ENCODE results near the gene RASAL3. TPM values are rescaled to one million over a fixed set of nuclear protein-coding genes. Genes with fewer than 3 reads are reported as not detected.

RASAL3 gene
- polyA plus RNA-seq, 2 donors = 3.6 to 5.8 TPM

DNA sequence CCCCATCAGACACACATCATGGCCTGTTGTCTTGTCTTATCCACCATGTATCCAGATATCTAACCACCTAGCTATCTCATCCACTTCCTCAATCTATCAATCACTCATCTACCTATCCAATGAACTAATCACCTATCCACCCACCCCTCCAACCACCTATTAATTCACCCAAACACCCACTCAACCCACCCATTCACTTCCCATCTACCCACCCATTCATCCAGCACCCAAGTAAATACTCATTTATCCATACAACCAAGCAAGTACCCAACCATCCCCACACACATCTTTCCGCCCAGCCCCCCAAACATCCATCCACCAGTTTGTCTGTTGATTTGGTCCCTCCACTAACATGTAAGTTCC is 13.8 kb downstream of the RASAL3 start:
- no peak overlapping the region for H3K4me3 ChIP-seq (ENCODE audit: low read depth in 1 of 2, low read length in 2 of 2)
- peak overlapping the region in 1 of 2 donors; percentile 61 for H3K27ac ChIP-seq (ENCODE audit: low read depth in 2 of 2, low read length in 1 of 2)
- 90 to 96% methylated on average over 1 of the region's 1 CpG for WGBS, 2 donors
- H3K36me3 ChIP-seq (ENCODE audit: control insufficient read depth in 2 of 2, insufficient read depth in 2 of 2, low read length in 1 of 2) = no peaks in the 10 kb centered on the region
- peaks cover 10 to 13% of the 10 kb centered on the region in 2 donors for H3K4me1 ChIP-seq (ENCODE audit: control insufficient read depth in 2 of 2, insufficient read depth in 2 of 2, low read length in 1 of 2)
- no peaks in the 10 kb centered on the region for H3K27me3 ChIP-seq (ENCODE audit: control insufficient read depth in 1 of 2, insufficient read depth in 2 of 2, low read length in 2 of 2)
- H3K9me3 ChIP-seq (ENCODE audit: control insufficient read depth in 2 of 2, insufficient read depth in 1 of 2, low read depth in 1 of 2, low read length in 1 of 2) = no peaks in the 10 kb centered on the region

DNA sequence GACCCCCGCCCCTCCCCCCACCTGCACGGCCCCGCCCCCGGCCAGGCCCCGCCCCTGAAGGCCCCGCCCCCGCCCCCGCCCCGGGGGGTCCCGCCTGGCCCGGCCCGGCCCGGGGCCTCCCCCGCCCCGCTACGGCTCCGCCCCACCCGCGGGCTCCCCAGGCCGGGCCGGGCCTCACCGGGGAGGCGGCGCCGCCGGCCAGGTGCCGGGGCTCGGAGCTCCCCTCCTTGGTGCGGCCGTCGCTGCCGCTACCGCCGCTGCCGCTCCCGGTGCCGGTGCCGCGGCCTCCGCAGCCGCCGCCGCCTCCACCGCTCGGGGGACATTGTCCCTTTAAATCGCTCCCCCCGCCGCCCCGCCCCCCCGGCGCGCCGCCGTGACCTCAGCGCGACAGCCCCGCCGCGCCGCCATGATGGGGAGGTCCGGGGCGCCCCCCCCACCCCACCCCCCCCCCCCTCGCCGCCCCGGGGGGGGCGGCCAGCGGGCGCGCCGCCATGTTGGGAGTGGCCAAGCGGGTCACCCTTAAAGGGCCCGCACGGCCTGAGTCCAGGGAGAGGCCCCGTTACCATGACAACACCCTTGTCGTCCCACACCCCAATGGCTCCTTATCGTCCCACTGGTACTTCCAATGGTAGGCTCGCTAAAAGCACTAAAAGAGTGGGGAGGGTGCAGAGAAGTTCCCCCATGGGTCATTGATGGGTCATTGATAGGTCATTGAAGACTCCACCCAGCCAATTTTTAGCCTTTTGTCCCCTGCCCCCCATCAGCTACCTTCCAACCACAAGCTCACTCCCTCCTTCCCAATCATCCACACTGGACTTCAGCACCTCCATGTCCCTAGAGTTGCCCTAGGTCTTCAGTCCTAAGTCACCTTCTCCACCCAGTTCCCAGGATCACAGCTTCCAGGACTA is 14.5 kb downstream of the RASAL3 start, which contains the start of gene WIZ:
Gene WIZ, minus strand, starts transcription at position 337 of the 908 bp plus-strand sequence. CDS start 1,649 bp downstream, outside the sequence.
- H3K36me3 ChIP-seq (ENCODE audit: control insufficient read depth in 2 of 2, insufficient read depth in 2 of 2, low read length in 1 of 2) = no peaks in the 10 kb centered on the region
- peaks cover 10 to 13% of the 10 kb centered on the region in 2 donors for H3K4me1 ChIP-seq (ENCODE audit: control insufficient read depth in 2 of 2, insufficient read depth in 2 of 2, low read length in 1 of 2)
- peak within 1 kb of the TSS; percentile 82 to 93 for H3K27ac ChIP-seq (ENCODE audit: low read depth in 2 of 2, low read length in 1 of 2)
- H3K9me3 ChIP-seq (ENCODE audit: control insufficient read depth in 2 of 2, insufficient read depth in 1 of 2, low read depth in 1 of 2, low read length in 1 of 2) = no peaks in the 10 kb centered on the region
- 2 to 12% methylated on average over 11 to 74 of the region's 77 CpGs for WGBS, 2 donors
- peak within 1 kb of the TSS; percentile 49 to 66 for H3K4me3 ChIP-seq (ENCODE audit: low read depth in 1 of 2, low read length in 2 of 2)
- no peaks in the 10 kb centered on the region for H3K27me3 ChIP-seq (ENCODE audit: control insufficient read depth in 1 of 2, insufficient read depth in 2 of 2, low read length in 2 of 2)

DNA sequence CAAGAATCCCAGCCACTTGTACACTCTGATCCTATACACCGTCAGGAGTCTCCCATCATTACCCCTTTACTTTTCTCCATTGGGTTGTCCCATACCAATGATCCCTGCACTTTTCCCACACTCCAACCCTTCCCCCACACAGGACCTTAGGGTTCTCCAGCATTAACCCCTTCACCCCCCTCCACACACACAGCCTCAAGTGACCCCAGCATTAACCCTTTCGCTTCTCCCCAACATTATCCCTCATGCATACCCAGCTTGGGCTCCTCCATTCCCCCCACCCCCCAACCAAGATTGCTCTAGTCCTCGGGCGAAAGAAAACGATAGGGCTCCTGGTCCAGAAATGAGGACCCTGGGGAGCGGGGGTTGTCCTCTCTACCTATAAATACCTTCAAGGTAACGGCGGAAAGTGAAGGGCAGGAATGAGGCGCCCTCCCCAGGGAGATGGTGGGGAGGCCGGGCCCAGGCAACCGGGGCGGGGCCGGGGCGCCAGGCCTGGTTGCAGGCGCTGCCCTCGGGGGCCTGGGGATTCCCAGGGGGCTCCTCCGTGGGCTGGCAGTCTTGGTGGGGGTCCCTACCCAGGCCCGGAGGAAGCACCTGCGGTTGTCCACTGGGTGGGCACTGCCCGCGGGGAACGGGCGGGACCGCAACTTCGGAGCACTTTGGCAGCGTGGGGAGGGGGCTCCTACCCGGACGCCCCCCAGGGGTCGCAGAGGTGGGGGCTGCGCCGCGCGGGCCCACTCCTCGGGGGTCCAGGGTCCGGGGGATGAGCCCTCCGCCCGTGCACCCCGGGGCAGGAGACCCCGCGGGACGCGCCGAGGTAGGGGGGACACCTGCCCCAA is 15.3 kb downstream of the RASAL3 start:
- Histone ChIP-seq H3K36me3 (ENCODE audit: control insufficient read depth in 2 of 2, insufficient read depth in 2 of 2, low read length in 1 of 2) (no peaks in the 10 kb centered on the region), H3K4me1 (ENCODE audit: control insufficient read depth in 2 of 2, insufficient read depth in 2 of 2, low read length in 1 of 2) (peaks cover 10 to 13% of the 10 kb centered on the region in 2 donors), H3K27me3 (ENCODE audit: control insufficient read depth in 1 of 2, insufficient read depth in 2 of 2, low read length in 2 of 2) (no peaks in the 10 kb centered on the region), H3K27ac (ENCODE audit: low read depth in 2 of 2, low read length in 1 of 2) (peak overlapping the region; percentile 13 to 67), H3K9me3 (ENCODE audit: control insufficient read depth in 2 of 2, insufficient read depth in 1 of 2, low read depth in 1 of 2, low read length in 1 of 2) (no peaks in the 10 kb centered on the region), H3K4me3 (ENCODE audit: low read depth in 1 of 2, low read length in 2 of 2) (peak overlapping the region; percentile 43 to 66)
- WGBS, 2 donors = 4 to 8% methylated on average over 32 to 43 of the region's 43 CpGs

DNA sequence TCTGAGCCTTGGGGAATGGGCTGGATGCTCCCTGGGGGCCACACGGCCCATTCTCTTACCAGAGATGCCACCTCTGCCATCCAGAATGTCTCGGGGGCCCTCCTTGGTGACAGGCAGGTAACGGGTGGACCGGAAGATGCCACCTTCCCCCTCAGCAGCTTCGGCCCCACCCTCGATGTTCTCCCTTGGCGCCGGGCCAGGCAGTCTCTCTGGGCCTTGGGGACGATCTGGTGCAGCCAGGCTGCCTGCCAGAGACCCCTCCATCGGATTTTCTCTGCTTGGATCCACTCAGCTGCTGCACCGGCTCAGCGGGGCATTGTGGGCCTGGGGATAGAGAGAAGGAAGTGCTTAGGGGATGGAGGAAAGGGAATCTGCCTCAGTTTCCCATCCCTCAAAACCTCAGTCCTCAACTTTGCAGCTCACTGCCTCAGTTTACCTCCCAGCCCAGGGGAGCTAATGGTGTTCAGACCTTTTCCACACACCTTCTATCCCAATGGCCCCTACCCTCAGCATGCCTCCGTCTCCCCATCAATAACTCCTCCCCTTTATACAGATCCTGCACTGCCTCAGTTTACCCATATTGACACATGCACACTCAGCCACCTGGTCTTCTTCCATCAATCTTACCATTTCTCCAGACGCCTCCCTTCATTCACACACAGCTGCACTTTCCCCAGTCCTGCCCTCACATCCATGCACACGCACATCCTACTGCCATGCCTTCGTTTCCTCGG is 16.1 kb downstream of the RASAL3 start:
- H3K4me1 ChIP-seq (ENCODE audit: control insufficient read depth in 2 of 2, insufficient read depth in 2 of 2, low read length in 1 of 2) = peaks cover 8 to 13% of the 10 kb centered on the region in 2 donors
- no peak overlapping the region for H3K27ac ChIP-seq (ENCODE audit: low read depth in 2 of 2, low read length in 1 of 2)
- no peak overlapping the region for H3K4me3 ChIP-seq (ENCODE audit: low read depth in 1 of 2, low read length in 2 of 2)
- no peaks in the 10 kb centered on the region for H3K27me3 ChIP-seq (ENCODE audit: control insufficient read depth in 1 of 2, insufficient read depth in 2 of 2, low read length in 2 of 2)
- WGBS, 2 donors = 59 to 63% methylated on average over 17 of the region's 17 CpGs
- no peaks in the 10 kb centered on the region for H3K9me3 ChIP-seq (ENCODE audit: control insufficient read depth in 2 of 2, insufficient read depth in 1 of 2, low read depth in 1 of 2, low read length in 1 of 2)
- no peaks in the 10 kb centered on the region for H3K36me3 ChIP-seq (ENCODE audit: control insufficient read depth in 2 of 2, insufficient read depth in 2 of 2, low read length in 1 of 2)

DNA sequence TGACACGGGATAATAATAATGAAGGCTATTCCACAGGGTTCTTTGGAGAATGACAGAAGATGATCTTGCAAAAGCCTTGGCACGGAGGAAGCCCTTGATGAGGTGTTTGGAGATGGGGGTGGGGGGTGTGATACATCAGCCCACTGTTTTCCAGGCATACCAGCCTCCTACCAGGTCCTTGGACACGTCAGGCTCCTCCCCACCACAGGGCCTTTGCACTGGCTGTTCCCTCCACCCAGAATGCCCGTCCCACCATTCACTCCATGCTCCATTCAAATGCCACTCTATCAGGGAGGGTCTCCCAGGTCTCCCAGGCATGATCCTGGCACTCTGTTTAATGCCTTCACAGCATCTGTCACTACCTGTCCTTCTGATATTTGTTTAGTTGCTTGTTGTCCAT is 17.3 kb downstream of the RASAL3 start:
- Histone ChIP-seq H3K27me3 (ENCODE audit: control insufficient read depth in 1 of 2, insufficient read depth in 2 of 2, low read length in 2 of 2) (no peaks in the 10 kb centered on the region), H3K9me3 (ENCODE audit: control insufficient read depth in 2 of 2, insufficient read depth in 1 of 2, low read depth in 1 of 2, low read length in 1 of 2) (no peaks in the 10 kb centered on the region), H3K27ac (ENCODE audit: low read depth in 2 of 2, low read length in 1 of 2) (no peak overlapping the region), H3K4me1 (ENCODE audit: control insufficient read depth in 2 of 2, insufficient read depth in 2 of 2, low read length in 1 of 2) (peaks cover 2 to 5% of the 10 kb centered on the region in 2 donors), H3K36me3 (ENCODE audit: control insufficient read depth in 2 of 2, insufficient read depth in 2 of 2, low read length in 1 of 2) (no peaks in the 10 kb centered on the region), H3K4me3 (ENCODE audit: low read depth in 1 of 2, low read length in 2 of 2) (no peak overlapping the region)
- WGBS, 2 donors = 84 to 92% methylated on average over 4 of the region's 4 CpGs

DNA sequence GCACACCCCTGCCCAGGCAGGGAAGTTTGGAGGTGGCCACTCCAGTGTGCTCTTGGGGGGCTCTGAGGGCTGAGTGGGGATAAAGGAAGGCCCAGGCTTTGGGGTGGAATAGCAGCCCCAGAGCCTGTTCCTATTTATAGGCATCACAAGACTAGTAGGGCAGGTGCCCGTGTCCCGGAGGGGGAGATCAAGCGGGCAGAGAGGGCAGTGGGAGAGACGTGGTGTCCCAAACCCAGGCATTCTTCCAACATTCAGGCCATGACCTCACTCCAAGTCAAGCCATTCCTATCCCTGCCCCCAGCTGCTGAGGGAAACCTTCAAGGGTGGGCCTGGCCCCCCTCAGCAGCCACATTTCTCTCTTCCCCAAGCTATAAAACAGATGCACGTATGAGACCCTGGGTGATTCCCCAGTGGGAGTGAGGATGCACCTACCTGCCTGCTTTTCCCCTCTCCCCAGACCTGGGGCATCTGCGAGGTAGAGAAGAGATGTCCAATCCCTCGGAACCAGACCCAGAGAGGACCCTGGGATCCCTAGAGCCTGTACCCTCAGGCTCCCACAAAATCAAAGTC is 18.5 kb downstream of the RASAL3 start:
- no peak overlapping the region for H3K4me3 ChIP-seq (ENCODE audit: low read depth in 1 of 2, low read length in 2 of 2)
- no peaks in the 10 kb centered on the region for H3K27me3 ChIP-seq (ENCODE audit: control insufficient read depth in 1 of 2, insufficient read depth in 2 of 2, low read length in 2 of 2)
- no peak overlapping the region for H3K27ac ChIP-seq (ENCODE audit: low read depth in 2 of 2, low read length in 1 of 2)
- no peaks in the 10 kb centered on the region for H3K36me3 ChIP-seq (ENCODE audit: control insufficient read depth in 2 of 2, insufficient read depth in 2 of 2, low read length in 1 of 2)
- H3K4me1 ChIP-seq (ENCODE audit: control insufficient read depth in 2 of 2, insufficient read depth in 2 of 2, low read length in 1 of 2) = peaks cover 2 to 5% of the 10 kb centered on the region in 2 donors
- no peaks in the 10 kb centered on the region for H3K9me3 ChIP-seq (ENCODE audit: control insufficient read depth in 2 of 2, insufficient read depth in 1 of 2, low read depth in 1 of 2, low read length in 1 of 2)
- 72 to 74% methylated on average over 7 of the region's 7 CpGs for WGBS, 2 donors

DNA sequence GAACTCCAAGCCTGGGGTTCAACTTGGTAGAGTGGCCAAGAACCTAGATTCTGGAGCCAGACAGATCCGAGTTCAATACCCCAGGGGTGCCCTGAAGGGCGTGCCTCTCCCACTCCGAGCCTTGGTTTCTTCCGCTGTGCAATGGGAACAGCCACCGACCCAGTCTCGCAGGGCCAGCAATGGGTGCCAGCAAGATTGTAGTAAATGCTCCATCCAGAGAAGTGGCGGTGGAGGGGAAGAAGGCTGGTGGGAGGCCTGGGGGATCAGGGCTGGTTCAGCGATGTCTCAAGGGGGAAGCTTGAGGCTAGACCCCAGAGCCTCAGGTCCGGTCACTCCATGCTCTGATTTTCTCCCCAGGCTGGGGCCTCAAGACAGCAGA is 19.1 kb downstream of the RASAL3 start:
- Histone ChIP-seq H3K4me3 (ENCODE audit: low read depth in 1 of 2, low read length in 2 of 2) (no peak overlapping the region), H3K27ac (ENCODE audit: low read depth in 2 of 2, low read length in 1 of 2) (no peak overlapping the region), H3K4me1 (ENCODE audit: control insufficient read depth in 2 of 2, insufficient read depth in 2 of 2, low read length in 1 of 2) (peaks cover 2 to 5% of the 10 kb centered on the region in 2 donors), H3K36me3 (ENCODE audit: control insufficient read depth in 2 of 2, insufficient read depth in 2 of 2, low read length in 1 of 2) (no peaks in the 10 kb centered on the region), H3K27me3 (ENCODE audit: control insufficient read depth in 1 of 2, insufficient read depth in 2 of 2, low read length in 2 of 2) (no peaks in the 10 kb centered on the region), H3K9me3 (ENCODE audit: control insufficient read depth in 2 of 2, insufficient read depth in 1 of 2, low read depth in 1 of 2, low read length in 1 of 2) (no peaks in the 10 kb centered on the region)
- WGBS, 2 donors = 88 to 91% methylated on average over 9 of the region's 9 CpGs

DNA sequence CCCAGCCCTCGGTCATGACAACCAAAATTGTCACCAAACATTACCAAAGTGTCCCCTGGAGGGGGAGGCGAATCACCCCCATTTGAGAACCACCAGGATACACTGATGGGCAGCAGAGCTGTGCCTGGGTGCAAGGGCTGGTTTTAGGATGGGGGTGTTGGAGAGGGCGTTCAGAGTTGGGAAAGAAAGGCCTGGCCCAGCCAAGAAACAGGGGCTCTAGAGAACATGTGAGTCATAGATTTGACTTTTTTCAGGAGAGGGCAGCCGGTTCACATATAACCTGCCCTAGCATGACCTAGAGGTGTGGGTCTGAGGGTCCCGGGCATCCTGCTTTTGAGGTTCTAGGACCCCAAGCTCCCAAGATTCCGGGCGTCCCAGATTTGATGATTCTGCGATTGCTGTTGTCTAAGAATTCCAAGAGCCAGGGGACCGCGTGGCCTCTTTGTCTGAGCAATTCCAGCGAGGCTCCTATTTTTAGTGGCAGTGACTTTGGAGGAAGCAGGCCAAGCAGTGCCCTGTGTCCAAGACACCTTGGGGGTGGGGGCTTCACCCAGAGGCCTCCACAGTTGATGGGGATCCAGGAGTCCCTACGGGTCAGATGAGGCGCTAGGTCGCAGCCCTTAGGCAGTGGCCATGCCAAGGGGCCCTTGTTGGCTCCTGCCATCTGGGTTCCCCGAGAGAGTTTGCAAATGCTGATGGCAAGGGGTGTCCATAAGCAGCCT is 19.7 kb downstream of the RASAL3 start:
- H3K4me3 ChIP-seq (ENCODE audit: low read depth in 1 of 2, low read length in 2 of 2) = no peak overlapping the region
- H3K9me3 ChIP-seq (ENCODE audit: control insufficient read depth in 2 of 2, insufficient read depth in 1 of 2, low read depth in 1 of 2, low read length in 1 of 2) = no peaks in the 10 kb centered on the region
- H3K27ac ChIP-seq (ENCODE audit: low read depth in 2 of 2, low read length in 1 of 2) = no peak overlapping the region
- H3K27me3 ChIP-seq (ENCODE audit: control insufficient read depth in 1 of 2, insufficient read depth in 2 of 2, low read length in 2 of 2) = no peaks in the 10 kb centered on the region
- WGBS, 2 donors = 85 to 91% methylated on average over 15 of the region's 15 CpGs
- H3K4me1 ChIP-seq (ENCODE audit: control insufficient read depth in 2 of 2, insufficient read depth in 2 of 2, low read length in 1 of 2) = peaks cover 0 to 5% of the 10 kb centered on the region in 2 donors
- no peaks in the 10 kb centered on the region for H3K36me3 ChIP-seq (ENCODE audit: control insufficient read depth in 2 of 2, insufficient read depth in 2 of 2, low read length in 1 of 2)

Measured in esophagus (tissue), 2 donors.